Middle frontal gyrus (tissue), 1 donor: ENCODE data around the gene NTN5.
"Not testable (repeated sequence)": the region's sequence is repeated elsewhere in the genome, so short reads cannot be mapped to it uniquely, and the experiment has no call there.

Experiments
- DNase-seq: peaks from one replicate; pipeline ENCODE4 v3.0.0-alpha.2; 2015; ENCODE audit warnings: low spot score; ENCODE audit errors: extremely low spot score

The NTN5 gene

GRCh38 chr19:48669903-48670668 is 2.7 kb downstream of the NTN5 start:
- no peak for DNase-seq

- no peak for DNase-seq
These were observed 4.1 kb downstream of the NTN5 start for GRCh38 chr19:48668761-48669160.

- no peak for DNase-seq
These were observed 4.5 kb downstream of the NTN5 start for GRCh38 chr19:48668332-48668731.

GRCh38 chr19:48665786-48666185 is 7.0 kb downstream of the NTN5 start:
- DNase-seq: no peak

GRCh38 chr19:48664476-48664875 is 8.3 kb downstream of the NTN5 start:
- no peak for DNase-seq

- no peak for DNase-seq
These were observed 9.2 kb downstream of the NTN5 start for GRCh38 chr19:48663667-48664066.

- no peak for DNase-seq
These were observed 11.1 kb downstream of the NTN5 start for GRCh38 chr19:48661711-48662090.

- peak; percentile 55 for DNase-seq
These were observed 11.7 kb downstream of the NTN5 start for GRCh38 chr19:48660852-48661710.

- DNase-seq: no peak
These were observed 13.0 kb downstream of the NTN5 start for GRCh38 chr19:48659768-48660167.

- DNase-seq: no peak
These were observed 14.3 kb downstream of the NTN5 start for GRCh38 chr19:48658483-48658882.

- not testable (repeated sequence) for DNase-seq
These were observed 15.0 kb downstream of the NTN5 start for GRCh38 chr19:48657828-48658227.

- DNase-seq: no peak
These were observed 15.9 kb downstream of the NTN5 start for GRCh38 chr19:48656840-48657474.

- no peak for DNase-seq
These were observed 18.3 kb downstream of the NTN5 start for GRCh38 chr19:48654299-48655059.

GRCh38 chr19:48651683-48652048 is 21.2 kb downstream of the NTN5 start:
- DNase-seq: no peak

GRCh38 chr19:48650974-48651682 is 21.7 kb downstream of the NTN5 start:
- DNase-seq: no peak

GRCh38 chr19:48648134-48648533 is 24.7 kb downstream of the NTN5 start:
- no peak for DNase-seq

GRCh38 chr19:48646722-48647216 is 26.0 kb downstream of the NTN5 start:
- no peak for DNase-seq

GRCh38 chr19:48646001-48646721 is 26.7 kb downstream of the NTN5 start, which contains the start of gene CA11:
Gene CA11 (minus strand): TSS chr19:48646187. CDS start chr19:48645632, 555 bp downstream.
- DNase-seq: peak; percentile 80

- DNase-seq: no peak
These were observed 27.2 kb downstream of the NTN5 start for GRCh38 chr19:48645620-48646000.
